SK-N-SH treated with all-trans-retinoic acid at 6 μM for 48 hours (cell line): Measurements from ENCODE around the gene PXYLP1.

Experiments used
- ATAC-seq: fragments of 200-7000 bp; cut with Tn5 transposase; 3 replicates; pipeline ENCODE4 v1.9.1; 2020; ENCODE audit warnings: mild to moderate bottlenecking, moderate library complexity
- BACH2 ChIP-seq: fragments of 250-450 bp; sonication (Bioruptor Pico); IDR thresholded peaks from 2 replicates; pipeline ENCODE4 v1.9.0; 2021; ENCODE audit warnings: mild to moderate bottlenecking, borderline replicate concordance
- CSRNP3 ChIP-seq: fragments of 250-450 bp; sonication (Bioruptor Pico); IDR thresholded peaks from 2 replicates; pipeline ENCODE4 v1.5.1; 2021; ENCODE audit warnings: mild to moderate bottlenecking, moderate library complexity
- ESRRG ChIP-seq: fragments of 250-450 bp; sonication (Bioruptor Pico); IDR thresholded peaks from 2 replicates; pipeline ENCODE4 v1.6.1; 2021; ENCODE audit warnings: mild to moderate bottlenecking
- GLIS3 ChIP-seq: fragments of 250-450 bp; sonication (Bioruptor Pico); IDR thresholded peaks from 2 replicates; pipeline ENCODE4 v1.5.0; 2020; ENCODE audit warnings: mild to moderate bottlenecking, moderate library complexity
- ISL1 ChIP-seq: fragments of 250-450 bp; sonication (Bioruptor Pico); IDR thresholded peaks from 2 replicates; pipeline ENCODE4 v2.1.2; 2022; ENCODE audit warnings: mild to moderate bottlenecking, moderate library complexity
- OSR1 ChIP-seq: fragments of 250-450 bp; sonication (Bioruptor Pico); IDR thresholded peaks from 2 replicates; pipeline ENCODE4 v1.8.0; 2022; ENCODE audit warnings: moderate library complexity, mild to moderate bottlenecking, inconsistent platforms
- PATZ1 ChIP-seq: fragments of 250-450 bp; sonication (Bioruptor Pico); IDR thresholded peaks from 2 replicates; pipeline ENCODE4 v1.8.0; 2020; ENCODE audit warnings: mild to moderate bottlenecking, moderate library complexity, borderline replicate concordance
- POU6F1 ChIP-seq: fragments of 250-450 bp; sonication (Bioruptor Pico); IDR thresholded peaks from 2 replicates; pipeline ENCODE4 v1.8.0; 2021; ENCODE audit warnings: low read depth, mild to moderate bottlenecking, moderate library complexity, borderline replicate concordance
- RARB ChIP-seq: fragments of 250-450 bp; sonication (Bioruptor Pico); IDR thresholded peaks from 2 replicates; pipeline ENCODE4 v1.8.0; 2021; ENCODE audit warnings: mild to moderate bottlenecking, moderate library complexity
- SNAI2 ChIP-seq: fragments of 250-450 bp; sonication (Bioruptor Pico); IDR thresholded peaks from 2 replicates; pipeline ENCODE4 v1.5.0; 2020; ENCODE audit warnings: mild to moderate bottlenecking, moderate library complexity
- TCF4 ChIP-seq: fragments of 250-450 bp; sonication (Bioruptor Pico); IDR thresholded peaks from 2 replicates; pipeline ENCODE4 v1.8.0; 2021; ENCODE audit warnings: mild to moderate bottlenecking, moderate library complexity, borderline replicate concordance
- TOX ChIP-seq: fragments of 250-450 bp; sonication (Bioruptor Pico); IDR thresholded peaks from 2 replicates; pipeline ENCODE4 v1.8.0; 2021; ENCODE audit warnings: mild to moderate bottlenecking, moderate library complexity, borderline replicate concordance
- TSHZ2 ChIP-seq: fragments of 250-450 bp; sonication (Bioruptor Pico); IDR thresholded peaks from 2 replicates; pipeline ENCODE4 v1.5.0; 2020; ENCODE audit warnings: mild to moderate bottlenecking, moderate library complexity
- ZC3H10 ChIP-seq: fragments of 250-450 bp; sonication (Bioruptor Pico); IDR thresholded peaks from 2 replicates; pipeline ENCODE4 v1.5.1; 2021; ENCODE audit warnings: mild to moderate bottlenecking, moderate library complexity
- ZFP3 ChIP-seq: fragments of 250-450 bp; sonication (Bioruptor Pico); IDR thresholded peaks from 2 replicates; pipeline ENCODE4 v1.5.0; 2020; ENCODE audit warnings: mild to moderate bottlenecking, moderate library complexity
- ZFP30 ChIP-seq: fragments of 450-650 bp; formaldehyde crosslinking; IDR thresholded peaks from 2 replicates; pipeline ENCODE4 v1.5.0; 2022; ENCODE audit warnings: mild to moderate bottlenecking, moderate library complexity
- ZNF565 ChIP-seq: fragments of 450-650 bp; formaldehyde crosslinking; conservative IDR thresholded peaks from 2 replicates; pipeline ENCODE4 v1.5.0; 2020; ENCODE audit warnings: low read depth, mild to moderate bottlenecking, moderate library complexity
- ZNF70 ChIP-seq: fragments of 450-650 bp; formaldehyde crosslinking; IDR thresholded peaks from 2 replicates; pipeline ENCODE4 v1.5.0; 2020; ENCODE audit warnings: mild to moderate bottlenecking, moderate library complexity
- ZNF8 ChIP-seq: fragments of 450-650 bp; formaldehyde crosslinking; IDR thresholded peaks from 2 replicates; pipeline ENCODE4 v1.5.0; 2020; ENCODE audit warnings: mild to moderate bottlenecking, moderate library complexity

Gene PXYLP1

GRCh38 chr3:141227752-141228151, 3.9 kb upstream of the PXYLP1 start:
- TF ChIP-seq TCF4 (peak; percentile 99), ZFP3 (CRISPR knock-in tag) (0 out of 2 replicates have a peak, but pooled peaks have one; percentile 12), BACH2 (CRISPR knock-in tag) (peak; percentile 1; the same call in 1 of the 2 replicates), ISL1 (peak; percentile 84), SNAI2 (peak; percentile 61; the same call in 1 of the 2 replicates), TSHZ2 (CRISPR knock-in tag) (peak; percentile 90), ZNF70 (CRISPR knock-in tag) (no peak), ZNF8 (0 out of 2 replicates have a peak, but pooled peaks have one; percentile 16), PATZ1 (CRISPR knock-in tag) (no peak)
- peak; percentile 16; the same call in 1 of the 3 replicates for ATAC-seq

- no peak for ATAC-seq
- no peak for TF ChIP-seq ZNF70 (CRISPR knock-in tag)
- no peak for TF ChIP-seq ZC3H10 (CRISPR knock-in tag)
- no peak for TF ChIP-seq RARB (CRISPR knock-in tag)
- no peak for TF ChIP-seq CSRNP3 (CRISPR knock-in tag)
- TF ChIP-seq OSR1 (CRISPR knock-in tag): no peak
- TF ChIP-seq SNAI2: no peak
- no peak for TF ChIP-seq POU6F1 (CRISPR knock-in tag)
- no peak for TF ChIP-seq ZFP3 (CRISPR knock-in tag)
- no peak for TF ChIP-seq ZNF8
- TF ChIP-seq TOX (CRISPR knock-in tag): no peak
- TF ChIP-seq GLIS3: no peak
- TF ChIP-seq ESRRG: no peak
- no peak for TF ChIP-seq ZNF565
- TF ChIP-seq TSHZ2 (CRISPR knock-in tag): no peak
- TF ChIP-seq ZFP30 (CRISPR knock-in tag): no peak
Measured at GRCh38 chr3:141228395-141228794, 3.2 kb upstream of the PXYLP1 start.

GRCh38 chr3:141229132-141229531, 2.5 kb upstream of the PXYLP1 start:
- no peak for ATAC-seq
- TF ChIP-seq ESRRG: no peak
- peak; percentile 67; the same call in 1 of the 2 replicates for TF ChIP-seq TCF4
